ENCODE measurements around the gene HOXB9. TPM values are rescaled to one million over a fixed set of nuclear protein-coding genes. Genes with fewer than 3 reads are reported as not detected.

Gene HOXB9
- total RNA-seq, 3 donors from 2014 or later (not counting 1 experiment from before 2014, with no cell fraction given), result 0.12 to 1.0 (median 0.18) TPM

DNA sequence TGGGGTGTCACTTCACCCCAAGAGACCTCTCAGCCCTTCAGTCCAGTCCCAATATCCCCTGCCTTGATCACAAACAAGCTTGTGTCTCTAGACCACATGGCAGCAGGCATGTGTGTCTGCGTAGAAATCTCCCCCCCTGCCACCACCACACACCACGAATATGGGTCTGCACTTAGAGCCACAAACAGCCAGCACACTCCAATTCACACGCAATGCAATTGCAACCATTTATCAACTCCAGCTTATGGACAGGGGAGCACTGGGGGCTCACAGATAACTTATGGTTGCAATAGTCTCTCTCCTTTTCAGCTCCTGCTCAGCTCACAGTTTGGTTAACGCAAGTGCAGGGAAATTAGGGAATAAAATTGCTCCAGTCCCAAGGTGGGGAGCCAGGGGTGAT, 2.6 kb downstream of the HOXB9 start:
- H3K36me3 Mint-ChIP-seq, result no peaks in the 10 kb centered on the region
- H3K9me3 Mint-ChIP-seq, result no peaks in the 10 kb centered on the region
- Histone ChIP-seq H3K27me3 (ENCODE audit: control insufficient read depth, insufficient read depth, low read length) (peaks cover 73% of the 10 kb centered on the region), H3K36me3 (ENCODE audit: control insufficient read depth, insufficient read depth, low read length) (no peaks in the 10 kb centered on the region), H3K4me3 (ENCODE audit: low read length) (no peak overlapping the region), H3K27ac (ENCODE audit: low read length) (no peak overlapping the region), H3K9me3 (ENCODE audit: control insufficient read depth, insufficient read depth, low read length) (no peaks in the 10 kb centered on the region), H3K4me1 (ENCODE audit: control insufficient read depth, insufficient read depth, low read length) (peaks cover 33% of the 10 kb centered on the region)
- H3K27ac Mint-ChIP-seq, result no peak overlapping the region
- intact Hi-C loops (cut with micrococcal nuclease), result loop anchor here (5.0 kb wide), 1 partner anchor 541 kb away; no protein-coding TSS in a partner anchor
- DNase-seq (no peak), ATAC-seq (no peak)
- 54% methylated on average over 3 of the region's 4 CpGs for WGBS (ENCODE audit: insufficient coverage)
- H3K4me1 Mint-ChIP-seq, result peaks cover 23 to 29% of the 10 kb centered on the region in 2 donors
- H3K4me3 Mint-ChIP-seq, result no peak overlapping the region
- TF ChIP-seq, protein P1, sequence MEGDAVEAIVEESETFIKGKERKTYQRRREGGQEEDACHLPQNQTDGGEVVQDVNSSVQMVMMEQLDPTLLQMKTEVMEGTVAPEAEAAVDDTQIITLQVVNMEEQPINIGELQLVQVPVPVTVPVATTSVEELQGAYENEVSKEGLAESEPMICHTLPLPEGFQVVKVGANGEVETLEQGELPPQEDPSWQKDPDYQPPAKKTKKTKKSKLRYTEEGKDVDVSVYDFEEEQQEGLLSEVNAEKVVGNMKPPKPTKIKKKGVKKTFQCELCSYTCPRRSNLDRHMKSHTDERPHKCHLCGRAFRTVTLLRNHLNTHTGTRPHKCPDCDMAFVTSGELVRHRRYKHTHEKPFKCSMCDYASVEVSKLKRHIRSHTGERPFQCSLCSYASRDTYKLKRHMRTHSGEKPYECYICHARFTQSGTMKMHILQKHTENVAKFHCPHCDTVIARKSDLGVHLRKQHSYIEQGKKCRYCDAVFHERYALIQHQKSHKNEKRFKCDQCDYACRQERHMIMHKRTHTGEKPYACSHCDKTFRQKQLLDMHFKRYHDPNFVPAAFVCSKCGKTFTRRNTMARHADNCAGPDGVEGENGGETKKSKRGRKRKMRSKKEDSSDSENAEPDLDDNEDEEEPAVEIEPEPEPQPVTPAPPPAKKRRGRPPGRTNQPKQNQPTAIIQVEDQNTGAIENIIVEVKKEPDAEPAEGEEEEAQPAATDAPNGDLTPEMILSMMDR (IDR thresholded peaks at IDR 0.05), result no peak
- H3K27me3 Mint-ChIP-seq (ENCODE audit: low read depth in 2 of 2), result peaks cover 78 to 82% of the 10 kb centered on the region in 2 donors

DNA sequence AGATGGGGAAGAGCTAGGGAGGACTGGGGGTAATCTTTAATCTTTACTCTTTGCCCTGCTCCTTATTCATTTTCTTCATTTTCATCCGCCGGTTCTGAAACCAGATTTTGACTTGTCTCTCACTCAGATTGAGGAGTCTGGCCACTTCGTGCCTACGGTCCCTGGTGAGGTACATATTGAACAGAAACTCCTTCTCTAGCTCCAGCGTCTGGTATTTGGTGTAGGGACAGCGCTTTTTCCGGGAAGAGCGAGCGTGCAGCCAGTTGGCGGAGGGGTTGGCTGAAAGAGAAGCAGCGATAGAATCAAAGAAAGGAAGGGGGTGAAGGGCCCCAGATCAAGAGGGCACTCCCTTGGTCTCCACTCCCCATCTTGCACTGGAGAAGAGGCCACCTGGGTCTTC, 3.3 kb downstream of the HOXB9 start:
- TF ChIP-seq, protein P1 (IDR thresholded peaks at IDR 0.05), result no peak
- Histone ChIP-seq H3K4me3 (ENCODE audit: low read length) (no peak overlapping the region), H3K36me3 (ENCODE audit: control insufficient read depth, insufficient read depth, low read length) (no peaks in the 10 kb centered on the region), H3K27ac (ENCODE audit: low read length) (no peak overlapping the region), H3K9me3 (ENCODE audit: control insufficient read depth, insufficient read depth, low read length) (no peaks in the 10 kb centered on the region), H3K4me1 (ENCODE audit: control insufficient read depth, insufficient read depth, low read length) (peaks cover 41% of the 10 kb centered on the region), H3K27me3 (ENCODE audit: control insufficient read depth, insufficient read depth, low read length) (peaks cover 75% of the 10 kb centered on the region)
- Mint-ChIP-seq H3K27ac (no peak overlapping the region), H3K4me1 (peaks cover 29 to 34% of the 10 kb centered on the region in 2 donors), H3K9me3 (no peaks in the 10 kb centered on the region), H3K4me3 (no peak overlapping the region), H3K27me3 (ENCODE audit: low read depth in 2 of 2) (peaks cover 78 to 81% of the 10 kb centered on the region in 2 donors), H3K36me3 (no peaks in the 10 kb centered on the region)
- no peak for ATAC-seq
- WGBS (ENCODE audit: insufficient coverage), result 91% methylated on average over 11 of the region's 11 CpGs
- DNase-seq, result no peak
- intact Hi-C loops (cut with micrococcal nuclease), result loop anchor here (5.0 kb wide), 1 partner anchor 541 kb away; no protein-coding TSS in a partner anchor

DNA sequence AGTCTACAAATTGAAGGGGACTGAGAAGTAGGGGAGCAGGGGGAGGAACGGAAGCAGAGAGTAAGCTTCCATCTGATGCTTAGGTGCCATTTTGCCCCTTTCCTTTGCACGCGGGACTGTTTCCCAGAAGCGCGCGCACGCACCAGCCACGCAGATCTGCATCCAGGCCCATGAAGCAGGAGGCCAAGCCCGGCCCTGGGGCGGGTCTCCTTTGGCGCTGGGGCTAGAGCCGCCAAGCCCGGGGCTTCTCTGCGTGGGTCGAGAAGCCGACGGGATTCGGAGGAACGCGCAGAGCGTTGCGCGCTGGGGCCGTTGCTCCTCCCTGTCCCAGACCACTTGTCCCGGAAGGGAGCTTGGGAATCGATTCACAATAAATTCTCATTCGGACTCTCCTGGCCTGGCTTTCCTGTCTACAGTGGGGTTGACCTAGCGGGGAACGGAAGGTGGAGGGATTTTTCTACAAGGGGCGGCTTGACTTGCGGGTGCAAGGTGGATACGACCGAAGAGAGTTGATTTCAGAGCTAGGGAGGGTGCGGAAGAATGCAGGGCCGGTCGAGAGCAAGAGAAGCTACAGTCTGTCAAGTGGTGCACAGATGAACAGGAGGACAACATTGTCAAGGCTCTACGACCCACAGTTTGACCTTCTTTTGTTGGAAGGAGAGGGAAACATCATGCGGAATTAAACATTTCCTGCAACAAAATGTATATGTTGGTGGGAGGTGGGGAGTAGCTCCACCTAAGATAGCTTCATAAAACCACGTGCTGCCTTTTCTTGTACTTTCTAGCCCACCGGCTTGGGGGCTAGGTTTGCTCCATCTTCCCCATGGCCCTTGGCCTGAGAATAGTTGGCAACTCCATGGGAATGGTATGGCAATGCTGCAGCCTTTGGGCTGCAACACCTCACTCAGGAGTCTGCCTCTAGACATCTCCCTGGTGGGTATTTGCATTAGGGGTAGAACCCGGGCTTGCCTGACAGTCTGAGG, 4.5 kb downstream of the HOXB9 start:
- peaks cover 80 to 81% of the 10 kb centered on the region in 2 donors for H3K27me3 Mint-ChIP-seq (ENCODE audit: low read depth in 2 of 2)
- H3K9me3 ChIP-seq (ENCODE audit: control insufficient read depth, insufficient read depth, low read length), result no peaks in the 10 kb centered on the region
- ATAC-seq, result no peak

More for the DNA sequence above, 4.5 kb downstream of the HOXB9 start:
- no peak overlapping the region for H3K27ac Mint-ChIP-seq
- H3K4me3 Mint-ChIP-seq, result no peak overlapping the region
- Histone ChIP-seq H3K4me1 (ENCODE audit: control insufficient read depth, insufficient read depth, low read length) (peaks cover 37% of the 10 kb centered on the region), H3K27ac (ENCODE audit: low read length) (no peak overlapping the region), H3K27me3 (ENCODE audit: control insufficient read depth, insufficient read depth, low read length) (peaks cover 75% of the 10 kb centered on the region), H3K4me3 (ENCODE audit: low read length) (no peak overlapping the region), H3K36me3 (ENCODE audit: control insufficient read depth, insufficient read depth, low read length) (no peaks in the 10 kb centered on the region)
- intact Hi-C loops (cut with micrococcal nuclease), result loop anchor here (5.0 kb wide), 1 partner anchor 539 kb away; no protein-coding TSS in a partner anchor
- H3K4me1 Mint-ChIP-seq, result peaks cover 24 to 39% of the 10 kb centered on the region in 2 donors
- no peaks in the 10 kb centered on the region for H3K9me3 Mint-ChIP-seq
- TF ChIP-seq, protein P1 (IDR thresholded peaks at IDR 0.05), result no peak
- 87% methylated on average over 41 of the region's 41 CpGs for WGBS (ENCODE audit: insufficient coverage)
- DNase-seq, result no peak
- H3K36me3 Mint-ChIP-seq, result peaks cover 6% of the 10 kb centered on the region

Measured in natural killer cell (primary cell).